ENCODE data around the gene SERPINC1.
"Not testable (repeated sequence)": the region's sequence is repeated elsewhere in the genome, so short reads cannot be mapped to it uniquely, and the experiment has no call there.

The SERPINC1 gene

GRCh38 chr1:173888749-173889148, 28.4 kb downstream of the SERPINC1 start:
- no peak for DNase-seq

GRCh38 chr1:173887627-173888026, 29.5 kb downstream of the SERPINC1 start:
- no peak for DNase-seq

GRCh38 chr1:173886746-173887611, 30.1 kb downstream of the SERPINC1 start:
- DNase-seq = no peak

- DNase-seq = no peak
These were observed 32.4 kb downstream of the SERPINC1 start for GRCh38 chr1:173884701-173885100.

GRCh38 chr1:173881117-173881516, 36.0 kb downstream of the SERPINC1 start:
- DNase-seq = not testable (repeated sequence)

GRCh38 chr1:173878251-173878650, 38.9 kb downstream of the SERPINC1 start:
- no peak for DNase-seq

- DNase-seq = no peak
These were observed 40.4 kb downstream of the SERPINC1 start for GRCh38 chr1:173876732-173877131.

GRCh38 chr1:173871500-173871899, 45.6 kb downstream of the SERPINC1 start:
- no peak for DNase-seq

- DNase-seq = no peak
These were observed 46.0 kb downstream of the SERPINC1 start for GRCh38 chr1:173871091-173871490.

- no peak for DNase-seq
These were observed 46.7 kb downstream of the SERPINC1 start for GRCh38 chr1:173870252-173871075.

GRCh38 chr1:173869021-173869359, 48.1 kb downstream of the SERPINC1 start:
- DNase-seq = no peak

GRCh38 chr1:173868266-173869020, 48.7 kb downstream of the SERPINC1 start, which contains the start of gene ZBTB37:
Gene ZBTB37, plus strand, starts transcription at chr1:173868380. Its CDS starts 1,846 bp downstream, at chr1:173870226.
- DNase-seq = peak; percentile 85 to 87

- peak; percentile 99 for DNase-seq
These were observed 49.3 kb downstream of the SERPINC1 start, which contains the start of gene GAS5 for GRCh38 chr1:173867753-173868265. Gene GAS5, minus strand, starts transcription at chr1:173867989.

- no peak for DNase-seq
These were observed 49.9 kb downstream of the SERPINC1 start for GRCh38 chr1:173867141-173867752.

- no peak for DNase-seq
These were observed 50.6 kb downstream of the SERPINC1 start for GRCh38 chr1:173866413-173867115.

GRCh38 chr1:173865468-173866164, 51.5 kb downstream of the SERPINC1 start:
- no peak for DNase-seq

- DNase-seq = no peak
These were observed 52.8 kb downstream of the SERPINC1 start for GRCh38 chr1:173864179-173864867.

- DNase-seq = no peak
These were observed 53.6 kb downstream of the SERPINC1 start for GRCh38 chr1:173863224-173864161.

- peak in 1 of 2 experiments; percentile 30 for DNase-seq
These were observed 54.3 kb downstream of the SERPINC1 start for GRCh38 chr1:173862769-173863223.

Data from NCI-H524 (cell line).